GM12878 (cell line): Measurements from ENCODE around the gene C4orf51.

Experiments
- CHD2 ChIP-seq: IDR thresholded peaks from 2 replicates; pipeline ENCODE4 v1.6.1; 2011; ENCODE audit warnings: low read depth, low read length, improper control_type of control experiment, borderline replicate concordance
- LARP7 ChIP-seq: fragments of 450-650 bp; IDR thresholded peaks from 2 replicates; pipeline ENCODE4 v1.6.1; 2017; ENCODE audit warnings: mild to moderate bottlenecking
- POLR2A ChIP-seq: IDR thresholded peaks from 2 replicates; pipeline ENCODE4 v1.6.1; 2011; ENCODE audit warnings: low read depth, mild to moderate bottlenecking, low read length
- TF ChIP-seq, protein P1 (sequence below), 3 experiments: IDR thresholded peaks in 2 of 3; conservative IDR thresholded peaks in 1 of 3; 2 replicates each; pipeline ENCODE4 v1.5.1; 2011; ENCODE audit warnings: low read depth in 3 of 3, low read length in 3 of 3, mild to moderate bottlenecking in 3 of 3, control low read depth in 2 of 3, moderate library complexity in 2 of 3, inconsistent platforms in 1 of 3, mixed read lengths in 1 of 3; ENCODE audit not compliant: control insufficient read depth in 2 of 3, insufficient read depth in 1 of 3; ENCODE audit errors: extremely low read depth in 1 of 3

DNA sequence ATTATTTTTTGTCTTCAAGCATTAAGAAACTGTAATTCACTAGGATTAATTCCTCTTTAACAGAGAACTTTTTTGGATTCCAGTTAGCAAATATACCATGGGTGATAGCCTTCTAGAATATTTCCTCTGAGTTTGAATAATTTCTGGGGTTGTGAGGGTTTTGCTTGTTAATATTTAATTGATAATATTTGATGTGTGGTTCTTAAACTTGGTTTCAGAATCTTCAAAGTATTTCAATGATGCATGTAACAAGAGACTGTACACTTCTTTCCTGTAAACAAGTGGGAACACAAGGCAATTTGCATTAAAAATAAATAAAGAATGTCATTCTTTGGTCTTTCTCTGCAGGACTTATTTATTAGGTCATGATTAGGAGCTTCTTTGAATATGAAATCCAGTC, 9.5 kb upstream of the C4orf51 start:
- no peak for TF ChIP-seq CHD2
- TF ChIP-seq, protein P1, sequence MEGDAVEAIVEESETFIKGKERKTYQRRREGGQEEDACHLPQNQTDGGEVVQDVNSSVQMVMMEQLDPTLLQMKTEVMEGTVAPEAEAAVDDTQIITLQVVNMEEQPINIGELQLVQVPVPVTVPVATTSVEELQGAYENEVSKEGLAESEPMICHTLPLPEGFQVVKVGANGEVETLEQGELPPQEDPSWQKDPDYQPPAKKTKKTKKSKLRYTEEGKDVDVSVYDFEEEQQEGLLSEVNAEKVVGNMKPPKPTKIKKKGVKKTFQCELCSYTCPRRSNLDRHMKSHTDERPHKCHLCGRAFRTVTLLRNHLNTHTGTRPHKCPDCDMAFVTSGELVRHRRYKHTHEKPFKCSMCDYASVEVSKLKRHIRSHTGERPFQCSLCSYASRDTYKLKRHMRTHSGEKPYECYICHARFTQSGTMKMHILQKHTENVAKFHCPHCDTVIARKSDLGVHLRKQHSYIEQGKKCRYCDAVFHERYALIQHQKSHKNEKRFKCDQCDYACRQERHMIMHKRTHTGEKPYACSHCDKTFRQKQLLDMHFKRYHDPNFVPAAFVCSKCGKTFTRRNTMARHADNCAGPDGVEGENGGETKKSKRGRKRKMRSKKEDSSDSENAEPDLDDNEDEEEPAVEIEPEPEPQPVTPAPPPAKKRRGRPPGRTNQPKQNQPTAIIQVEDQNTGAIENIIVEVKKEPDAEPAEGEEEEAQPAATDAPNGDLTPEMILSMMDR (IDR thresholded peaks at IDR 0.05 in 2 of 3, conservative IDR thresholded peaks at IDR 0.05 in 1 of 3; ENCODE audit: control insufficient read depth in 2 of 3, extremely low read depth in 1 of 3, insufficient read depth in 1 of 3, low read depth in 3 of 3, low read length in 3 of 3), result no peak
- TF ChIP-seq LARP7, result no peak
- TF ChIP-seq POLR2A, result no peak
